Measurements from ENCODE around the gene SNX9. TPM values are rescaled to one million over a fixed set of nuclear protein-coding genes. Genes with fewer than 3 reads are reported as not detected.

The SNX9 gene
- total and polyA plus RNA-seq, 2 of the 8 experiments (the other 6 are each of a cell fraction or from before 2014, with no cell fraction given): 11.8 to 23.2 TPM

DNA sequence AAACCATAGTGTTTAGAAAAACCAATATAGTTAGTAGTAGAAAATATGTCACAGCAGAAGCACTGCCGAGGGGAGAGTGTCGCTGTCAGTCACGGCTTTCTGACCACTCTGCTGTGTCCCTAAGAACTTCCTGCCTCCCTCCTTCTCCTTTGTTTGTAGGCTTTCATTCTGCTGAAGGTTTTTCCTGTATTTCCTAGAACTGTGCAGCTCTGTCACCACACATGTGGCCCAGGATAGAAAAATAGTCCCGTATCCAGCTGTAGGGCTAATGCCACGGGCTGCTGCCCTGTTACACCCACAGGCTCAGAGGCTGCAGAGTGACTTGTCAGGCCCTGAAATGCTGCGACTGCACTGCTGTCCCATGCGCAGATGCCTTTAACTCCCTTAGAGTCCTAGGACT lies 106.0 kb downstream of the SNX9 start:
- Histone ChIP-seq H2BK5ac (ENCODE audit: low read depth, low read length) (no peak overlapping the region), H2AK5ac (ENCODE audit: low read depth, low read length) (no peak overlapping the region), H3K9ac (replicated peaks in 1 of 4; ENCODE audit: extremely low read depth in 1 of 4, low read depth in 3 of 4, low read length in 3 of 4) (no peak overlapping the region), H4K91ac (replicated peaks; ENCODE audit: insufficient read length, low read length) (no peak overlapping the region), H4K5ac (ENCODE audit: insufficient read length, low read depth, low read length) (no peak overlapping the region), H3K23ac (ENCODE audit: insufficient read length) (no peak overlapping the region), H4K20me1 (replicated peaks in 1 of 2; ENCODE audit: control insufficient read depth in 1 of 2, insufficient read depth in 2 of 2, low read length in 2 of 2) (no peaks in the 10 kb centered on the region), H4K8ac (ENCODE audit: extremely low read depth, insufficient read depth, low read length) (no peak overlapping the region), H3K4me2 (ENCODE audit: insufficient read depth in 1 of 2, low read depth in 2 of 2, low read length in 2 of 2) (no peak overlapping the region), H3K18ac (ENCODE audit: extremely low read depth, low read length) (no peak overlapping the region), H2BK15ac (ENCODE audit: low read length) (no peak overlapping the region), H3K27ac (ENCODE audit: low read depth, low read length) (no peak overlapping the region), H3K4me3 (ENCODE audit: extremely low read depth in 1 of 4, insufficient read depth in 2 of 4, low read depth in 3 of 4, low read length in 4 of 4) (no peak overlapping the region), H2BK20ac (ENCODE audit: low read length) (no peak overlapping the region), H3K14ac (ENCODE audit: insufficient read length) (no peak overlapping the region), H3K4me1 (replicated peaks in 1 of 4; ENCODE audit: control insufficient read depth in 3 of 4, insufficient read depth in 4 of 4, low read length in 3 of 4) (peaks cover 0 to 8% (median 3%) of the 10 kb centered on the region in 4 experiments; a peak in 3 of 7 replicates), H2AFZ (ENCODE audit: low read length) (no peak overlapping the region), H2BK12ac (ENCODE audit: low read depth, low read length) (no peak overlapping the region), H3K4ac (replicated peaks; ENCODE audit: insufficient read length, low read depth, low read length) (no peak overlapping the region), H3K9me3 (ENCODE audit: insufficient read depth in 2 of 2, low read depth in 1 of 2, low read length in 1 of 2) (no peaks in the 10 kb centered on the region), H3K79me1 (ENCODE audit: low read depth, low read length) (no peaks in the 10 kb centered on the region), H3K56ac (replicated peaks; ENCODE audit: insufficient read length, low read depth, low read length) (no peak overlapping the region), H3K23me2 (ENCODE audit: low read depth, low read length) (no peaks in the 10 kb centered on the region), H3K27me3 (replicated peaks in 1 of 4; ENCODE audit: control insufficient read depth in 3 of 4, extremely low read depth in 1 of 4, insufficient read depth in 3 of 4, low read length in 3 of 4) (no peaks in the 10 kb centered on the region), H3K79me2 (ENCODE audit: control insufficient read depth in 1 of 2, insufficient read depth in 2 of 2, low read length in 2 of 2) (no peaks in the 10 kb centered on the region), H3K36me3 (ENCODE audit: control insufficient read depth in 2 of 4, insufficient read depth in 4 of 4, low read length in 3 of 4) (peaks cover 0 to 46% (median 25%) of the 10 kb centered on the region in 4 experiments; a peak in 6 of 8 replicates), H2BK120ac (replicated peaks; ENCODE audit: low read depth, low read length) (no peak overlapping the region)
- ChIA-PET CTCF (ENCODE audit: partially characterized antibody) (interaction anchor here (0.6 kb wide), 1 partner anchor 25 kb away, joined by 5 read pairs; no protein-coding TSS in a partner anchor), POLR2A (ENCODE audit: partially characterized antibody) (no interaction called here)
- DNase-seq (ENCODE audit: low read depth in 1 of 2, low spot score in 2 of 2) (no peak), FAIRE-seq (no peak)
- whole genome bisulfite sequencing, 2 experiments (ENCODE audit: extremely low coverage in 1 of 2, insufficient coverage in 1 of 2, insufficient read length in 1 of 2, insufficient replicate concordance in 2 of 2, low coverage in 1 of 2, low lambda C conversion rate in 2 of 2, missing lambda C conversion rate in 1 of 2): 98% methylated on average over 7 of the region's 7 CpGs; no CpG with 5 or more reads in 1 of the 2 experiments
- no peak for TF ChIP-seq SAP30 (IDR thresholded peaks at IDR 0.05; ENCODE audit: insufficient read depth, insufficient replicate concordance, low read length)
- no peak for TF ChIP-seq CEBPB (IDR thresholded peaks at IDR 0.05; ENCODE audit: low read depth, low read length)
- TF ChIP-seq RBBP5 (IDR thresholded peaks at IDR 0.05; ENCODE audit: borderline replicate concordance, low read depth, low read length): no peak
- no peak for TF ChIP-seq SP1 (IDR thresholded peaks at IDR 0.05; ENCODE audit: low read depth, low read length)
- TF ChIP-seq SIX5 (IDR thresholded peaks at IDR 0.05; ENCODE audit: low read depth, low read length): no peak
- no peak for TF ChIP-seq POU5F1 (IDR thresholded peaks at IDR 0.05; ENCODE audit: low read depth, low read length)
- TF ChIP-seq PHF8 (conservative IDR thresholded peaks at IDR 0.05; ENCODE audit: low read depth, low read length): no peak
- no peak for TF ChIP-seq TEAD4 (IDR thresholded peaks at IDR 0.05; ENCODE audit: low read depth, low read length)
- TF ChIP-seq CHD1 (IDR thresholded peaks at IDR 0.05; ENCODE audit: low read depth, low read length): no peak
- no peak for TF ChIP-seq MAFK (IDR thresholded peaks at IDR 0.05; ENCODE audit: low read depth, low read length)

Data from H1 (cell line).